ENCODE data around the gene MYOCD. TPM values are rescaled to one million over a fixed set of nuclear protein-coding genes. Genes with fewer than 3 reads are reported as not detected.
A peak's percentile ranks its signal among the peaks of the same experiment; 100 is the strongest.

Gene MYOCD
- polyA plus RNA-seq, 2 of the 4 experiments (the other 2 are of a cell fraction): 8.6 to 12.5 TPM

DNA sequence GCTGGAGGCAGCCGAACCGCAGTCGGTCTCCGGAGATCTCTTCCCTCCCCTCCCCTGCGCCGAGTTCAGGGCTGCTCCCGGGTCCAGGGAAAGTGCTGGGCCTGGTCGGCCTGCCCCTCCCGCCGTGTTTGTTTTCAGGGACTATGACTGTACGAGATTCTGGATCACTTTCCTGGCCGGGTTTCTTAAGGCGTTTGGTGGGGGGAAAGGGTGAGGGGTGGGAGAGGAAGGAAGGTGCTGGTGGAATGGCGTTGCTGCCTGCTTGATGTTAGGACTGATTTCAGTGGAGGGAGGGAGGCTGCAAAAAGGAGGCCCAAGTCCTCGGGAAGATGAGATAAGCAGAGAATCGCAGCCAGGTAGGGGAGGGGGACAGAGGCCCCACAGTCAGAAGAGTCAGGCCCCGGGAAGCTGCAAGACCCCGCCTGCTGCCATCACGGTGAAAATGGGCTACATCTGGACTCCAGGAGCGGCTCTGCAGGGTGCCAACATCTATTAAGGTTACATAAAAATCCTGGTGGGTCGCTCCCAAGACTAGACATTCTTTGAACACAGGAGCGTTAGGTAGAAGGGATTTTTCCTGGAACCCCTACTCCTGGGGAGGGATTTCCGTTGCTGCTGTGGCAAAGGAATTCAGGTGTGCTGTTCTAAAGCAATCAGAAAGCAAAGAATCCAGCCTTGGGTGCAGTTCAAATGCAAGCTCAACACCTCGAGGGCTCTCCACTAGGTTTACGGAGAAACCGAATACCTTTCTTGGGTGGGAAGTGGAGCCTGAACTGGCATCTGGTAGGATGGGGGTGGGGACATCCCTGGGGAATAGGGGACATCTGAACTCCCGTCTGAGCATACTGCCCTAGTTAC, 124.8 kb downstream of the MYOCD start:
- H3K4me3 ChIP-seq: peak overlapping the region; percentile 74
- no peak for DNase-seq (ENCODE audit: low read depth in 1 of 2, low spot score in 1 of 2)
- H3K9me3 ChIP-seq: no peaks in the 10 kb centered on the region
- 0 out of 3 replicates have a peak, but pooled peaks cover 3% of the 10 kb centered on the region for H3K4me1 ChIP-seq
- no peak for TF ChIP-seq NR3C1 (IDR thresholded peaks at IDR 0.05)
- TF ChIP-seq POLR2A (IDR thresholded peaks at IDR 0.05; ENCODE audit: low read length): no peak
- no peak for TF ChIP-seq KDM5A (IDR thresholded peaks at IDR 0.05)
- TF ChIP-seq MAZ (IDR thresholded peaks at IDR 0.05; ENCODE audit: borderline replicate concordance, low read depth, low read length): no peak
- TF ChIP-seq, protein P1, sequence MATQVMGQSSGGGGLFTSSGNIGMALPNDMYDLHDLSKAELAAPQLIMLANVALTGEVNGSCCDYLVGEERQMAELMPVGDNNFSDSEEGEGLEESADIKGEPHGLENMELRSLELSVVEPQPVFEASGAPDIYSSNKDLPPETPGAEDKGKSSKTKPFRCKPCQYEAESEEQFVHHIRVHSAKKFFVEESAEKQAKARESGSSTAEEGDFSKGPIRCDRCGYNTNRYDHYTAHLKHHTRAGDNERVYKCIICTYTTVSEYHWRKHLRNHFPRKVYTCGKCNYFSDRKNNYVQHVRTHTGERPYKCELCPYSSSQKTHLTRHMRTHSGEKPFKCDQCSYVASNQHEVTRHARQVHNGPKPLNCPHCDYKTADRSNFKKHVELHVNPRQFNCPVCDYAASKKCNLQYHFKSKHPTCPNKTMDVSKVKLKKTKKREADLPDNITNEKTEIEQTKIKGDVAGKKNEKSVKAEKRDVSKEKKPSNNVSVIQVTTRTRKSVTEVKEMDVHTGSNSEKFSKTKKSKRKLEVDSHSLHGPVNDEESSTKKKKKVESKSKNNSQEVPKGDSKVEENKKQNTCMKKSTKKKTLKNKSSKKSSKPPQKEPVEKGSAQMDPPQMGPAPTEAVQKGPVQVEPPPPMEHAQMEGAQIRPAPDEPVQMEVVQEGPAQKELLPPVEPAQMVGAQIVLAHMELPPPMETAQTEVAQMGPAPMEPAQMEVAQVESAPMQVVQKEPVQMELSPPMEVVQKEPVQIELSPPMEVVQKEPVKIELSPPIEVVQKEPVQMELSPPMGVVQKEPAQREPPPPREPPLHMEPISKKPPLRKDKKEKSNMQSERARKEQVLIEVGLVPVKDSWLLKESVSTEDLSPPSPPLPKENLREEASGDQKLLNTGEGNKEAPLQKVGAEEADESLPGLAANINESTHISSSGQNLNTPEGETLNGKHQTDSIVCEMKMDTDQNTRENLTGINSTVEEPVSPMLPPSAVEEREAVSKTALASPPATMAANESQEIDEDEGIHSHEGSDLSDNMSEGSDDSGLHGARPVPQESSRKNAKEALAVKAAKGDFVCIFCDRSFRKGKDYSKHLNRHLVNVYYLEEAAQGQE (IDR thresholded peaks at IDR 0.05): no peak
- no peak for TF ChIP-seq ZFP36 (IDR thresholded peaks at IDR 0.05; ENCODE audit: borderline replicate concordance, partially characterized antibody)
- no peak for TF ChIP-seq ESRRA (IDR thresholded peaks at IDR 0.05; ENCODE audit: borderline replicate concordance, low read length)
- TF ChIP-seq, protein P2, sequence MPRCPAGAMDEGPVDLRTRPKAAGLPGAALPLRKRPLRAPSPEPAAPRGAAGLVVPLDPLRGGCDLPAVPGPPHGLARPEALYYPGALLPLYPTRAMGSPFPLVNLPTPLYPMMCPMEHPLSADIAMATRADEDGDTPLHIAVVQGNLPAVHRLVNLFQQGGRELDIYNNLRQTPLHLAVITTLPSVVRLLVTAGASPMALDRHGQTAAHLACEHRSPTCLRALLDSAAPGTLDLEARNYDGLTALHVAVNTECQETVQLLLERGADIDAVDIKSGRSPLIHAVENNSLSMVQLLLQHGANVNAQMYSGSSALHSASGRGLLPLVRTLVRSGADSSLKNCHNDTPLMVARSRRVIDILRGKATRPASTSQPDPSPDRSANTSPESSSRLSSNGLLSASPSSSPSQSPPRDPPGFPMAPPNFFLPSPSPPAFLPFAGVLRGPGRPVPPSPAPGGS (IDR thresholded peaks at IDR 0.05): no peak
- no peak for TF ChIP-seq FOSL2 (IDR thresholded peaks at IDR 0.05)
- no peak for TF ChIP-seq FOSL2 (CRISPR knock-in tag; IDR thresholded peaks at IDR 0.05)
- TF ChIP-seq TP53 (CRISPR knock-in tag; IDR thresholded peaks at IDR 0.05): no peak
- TF ChIP-seq SREBF2 (IDR thresholded peaks at IDR 0.05): no peak
- peak overlapping the region; percentile 72 to 86; a peak in 5 of 6 replicates for H3K27ac ChIP-seq
- peak; percentile 14 to 23; a peak in 4 of 6 replicates for ATAC-seq
- ChIA-PET CTCF (interaction anchor here (0.6 to 1.3 kb wide), 3 partner anchors 8 to 39 kb away, joined by 3 to 4 read pairs (median 3); no protein-coding TSS in a partner anchor), POLR2A (no interaction called here)
- FAIRE-seq: no peak
- WGBS (ENCODE audit: missing lambda C conversion rate): 50% methylated on average over 24 of the region's 27 CpGs
- peak overlapping the region; percentile 92 for H3K4me2 ChIP-seq

DNA sequence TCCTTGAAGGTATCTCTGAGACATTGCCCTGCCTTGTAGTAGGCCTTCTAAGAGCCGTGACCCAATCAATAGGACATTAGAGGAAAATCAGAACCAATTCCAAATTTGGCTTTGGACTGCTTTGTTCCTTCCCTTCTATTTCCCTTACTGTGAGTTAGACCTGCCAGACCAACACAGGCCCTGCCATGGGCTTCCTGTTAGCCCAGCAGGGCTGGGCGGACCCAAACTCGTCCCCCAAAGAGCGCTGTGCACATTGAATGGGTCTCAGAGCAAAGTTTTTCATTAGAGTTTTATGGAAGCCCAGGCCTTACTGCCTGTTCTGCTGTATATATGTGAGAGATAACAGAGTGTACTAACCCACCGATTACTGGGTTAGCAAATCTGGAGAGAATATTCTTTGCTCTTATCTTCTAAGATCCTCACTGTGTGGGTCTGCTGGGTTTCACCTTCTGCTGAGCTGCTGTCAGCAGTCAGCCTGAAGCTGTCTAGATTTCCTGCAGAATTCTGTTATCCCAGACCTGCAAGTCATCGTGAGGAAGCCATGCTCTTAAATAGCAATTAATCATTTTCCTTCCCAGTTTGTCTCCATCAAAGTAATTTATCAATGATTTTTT, 129.3 kb downstream of the MYOCD start:
- WGBS (ENCODE audit: missing lambda C conversion rate): 79% methylated on average over 6 of the region's 6 CpGs
- POLR2A ChIA-PET: no interaction called here
- DNase-seq (ENCODE audit: low read depth in 1 of 2, low spot score in 1 of 2) (no peak), ATAC-seq (no peak), FAIRE-seq (no peak)
- CTCF ChIA-PET: interaction anchor here (0.6 kb wide), 1 partner anchor 1647 kb away, joined by 5 read pairs; no protein-coding TSS in a partner anchor
- no peak overlapping the region for H3K4me3 ChIP-seq
- no peak for TF ChIP-seq CBX8 (IDR thresholded peaks at IDR 0.05)
- no peaks in the 10 kb centered on the region for H3K9me3 ChIP-seq
- H3K27ac ChIP-seq: no peak overlapping the region
- 0 out of 3 replicates have a peak, but pooled peaks cover 3% of the 10 kb centered on the region for H3K4me1 ChIP-seq
- H3K4me2 ChIP-seq: no peak overlapping the region

DNA sequence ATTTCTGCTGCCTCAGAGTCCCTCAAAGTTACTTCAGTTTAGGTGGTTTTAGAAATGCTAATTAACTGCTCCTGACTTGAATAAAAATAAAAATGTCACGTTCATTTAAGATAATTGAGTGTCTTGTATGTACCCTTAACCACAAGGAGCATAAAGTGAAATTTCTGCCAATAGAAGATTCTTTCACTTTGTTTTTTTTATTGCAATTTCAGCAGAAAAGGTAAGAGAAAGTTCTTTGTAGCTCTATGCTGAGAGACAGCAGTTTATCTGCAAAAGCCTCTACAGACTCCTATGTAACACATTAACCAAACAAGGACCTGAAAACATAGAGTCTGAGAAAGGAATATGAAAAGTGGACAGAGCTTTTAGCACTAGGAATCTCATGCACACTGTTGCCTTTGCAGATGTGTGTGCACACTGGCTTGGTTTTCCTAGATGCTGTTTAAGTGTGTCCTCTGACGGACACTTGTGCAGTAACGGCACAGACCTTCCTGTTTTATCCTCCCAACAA, 135.2 kb downstream of the MYOCD start:
- POLR2A ChIA-PET: no interaction called here
- DNase-seq (ENCODE audit: low read depth in 1 of 2, low spot score in 1 of 2) (no peak), FAIRE-seq (no peak)

More for the DNA sequence above, 135.2 kb downstream of the MYOCD start:
- no peak overlapping the region for H3K4me2 ChIP-seq
- no peak overlapping the region for H3K27ac ChIP-seq
- no peak for ATAC-seq
- no peaks in the 10 kb centered on the region for H3K4me1 ChIP-seq
- no peak overlapping the region for H3K4me3 ChIP-seq
- H3K9me3 ChIP-seq: no peaks in the 10 kb centered on the region
- CTCF ChIA-PET: no interaction called here
- WGBS (ENCODE audit: missing lambda C conversion rate): 55% methylated on average over 3 of the region's 3 CpGs
- TF ChIP-seq NPAS2 (CRISPR knock-in tag; IDR thresholded peaks at IDR 0.05; ENCODE audit: borderline replicate concordance) (no peak), FOSL2 (IDR thresholded peaks at IDR 0.05) (no peak), FOSL2 (CRISPR knock-in tag; IDR thresholded peaks at IDR 0.05) (no peak), ZFP36 (IDR thresholded peaks at IDR 0.05; ENCODE audit: borderline replicate concordance, partially characterized antibody) (no peak), MAFK (IDR thresholded peaks at IDR 0.05; ENCODE audit: partially characterized antibody) (peak; percentile 74), TFCP2L1 (CRISPR knock-in tag; IDR thresholded peaks at IDR 0.05) (no peak)
- TF ChIP-seq, protein P3, sequence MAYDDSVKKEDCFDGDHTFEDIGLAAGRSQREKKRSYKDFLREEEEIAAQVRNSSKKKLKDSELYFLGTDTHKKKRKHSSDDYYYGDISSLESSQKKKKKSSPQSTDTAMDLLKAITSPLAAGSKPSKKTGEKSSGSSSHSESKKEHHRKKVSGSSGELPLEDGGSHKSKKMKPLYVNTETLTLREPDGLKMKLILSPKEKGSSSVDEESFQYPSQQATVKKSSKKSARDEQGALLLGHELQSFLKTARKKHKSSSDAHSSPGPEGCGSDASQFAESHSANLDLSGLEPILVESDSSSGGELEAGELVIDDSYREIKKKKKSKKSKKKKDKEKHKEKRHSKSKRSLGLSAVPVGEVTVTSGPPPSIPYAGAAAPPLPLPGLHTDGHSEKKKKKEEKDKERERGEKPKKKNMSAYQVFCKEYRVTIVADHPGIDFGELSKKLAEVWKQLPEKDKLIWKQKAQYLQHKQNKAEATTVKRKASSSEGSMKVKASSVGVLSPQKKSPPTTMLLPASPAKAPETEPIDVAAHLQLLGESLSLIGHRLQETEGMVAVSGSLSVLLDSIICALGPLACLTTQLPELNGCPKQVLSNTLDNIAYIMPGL (CRISPR knock-in tag; IDR thresholded peaks at IDR 0.05; ENCODE audit: borderline replicate concordance): no peak

Measured in A549 (cell line).